RWPE2 (cell line): ENCODE results near the gene SH2B3.
A peak's percentile ranks its signal among the peaks of the same experiment; 100 is the strongest.

ENCODE experiments used
- ATAC-seq: fragments of 200-7000 bp; cut with Tn5 transposase; 3 replicates; pipeline ENCODE4 v1.9.1; 2021; ENCODE audit warnings: low read depth
- DNase-seq: peaks from one replicate; pipeline ENCODE4 v3.0.0-alpha.2; 2020; ENCODE audit warnings: low spot score
- H3K27ac ChIP-seq: fragments of 450-650 bp; 2 replicates; pipeline ENCODE4 v1.5.1; 2017; ENCODE audit warnings: mild to moderate bottlenecking; ENCODE audit not compliant: poor library complexity, severe bottlenecking
- H3K27me3 ChIP-seq: fragments of 250-450 bp; sonication (Bioruptor Pico); 2 replicates; pipeline ENCODE4 v1.5.1; 2021; ENCODE audit warnings: mild to moderate bottlenecking, moderate library complexity; ENCODE audit not compliant: insufficient read depth, poor library complexity, severe bottlenecking
- H3K36me3 ChIP-seq: fragments of 250-450 bp; sonication (Bioruptor Pico); 2 replicates; pipeline ENCODE4 v1.5.1; 2020; ENCODE audit warnings: low read depth, mild to moderate bottlenecking, moderate library complexity
- H3K4me1 ChIP-seq: fragments of 250-450 bp; sonication (Bioruptor Pico); 2 replicates; pipeline ENCODE4 v1.5.1; 2021; ENCODE audit warnings: mild to moderate bottlenecking, moderate library complexity; ENCODE audit not compliant: insufficient read depth, poor library complexity, severe bottlenecking
- H3K4me3 ChIP-seq: fragments of 250-450 bp; sonication (Bioruptor Pico); 2 replicates; pipeline ENCODE4 v1.5.1; 2021; ENCODE audit warnings: mild to moderate bottlenecking, moderate library complexity; ENCODE audit not compliant: severe bottlenecking
- H3K9me3 ChIP-seq: fragments of 250-450 bp; sonication (Bioruptor Pico); 2 replicates; pipeline ENCODE4 v1.5.1; 2021; ENCODE audit warnings: mild to moderate bottlenecking, moderate library complexity; ENCODE audit not compliant: severe bottlenecking
- CTCF ChIP-seq: fragments of 450-650 bp; IDR thresholded peaks from one replicate; pipeline ENCODE4 v1.5.1; 2017; ENCODE audit warnings: mild to moderate bottlenecking, moderate library complexity; ENCODE audit not compliant: poor library complexity, severe bottlenecking

Gene SH2B3

GRCh38 chr12:111366075-111366474, 39.6 kb upstream of the SH2B3 start:
- no peak for ATAC-seq
- Histone ChIP-seq H3K4me1 (peaks cover 12% of the 10 kb centered on the region), H3K27ac (no peak overlapping the region), H3K9me3 (no peaks in the 10 kb centered on the region), H3K4me3 (no peak overlapping the region), H3K36me3 (no peaks in the 10 kb centered on the region), H3K27me3 (no peaks in the 10 kb centered on the region)
- DNase-seq: no peak
- TF ChIP-seq CTCF: no peak

GRCh38 chr12:111366583-111366982, 39.1 kb upstream of the SH2B3 start:
- TF ChIP-seq CTCF: no peak
- Histone ChIP-seq H3K27ac (no peak overlapping the region), H3K36me3 (no peaks in the 10 kb centered on the region), H3K27me3 (no peaks in the 10 kb centered on the region), H3K4me3 (no peak overlapping the region), H3K4me1 (peaks cover 10% of the 10 kb centered on the region), H3K9me3 (no peaks in the 10 kb centered on the region)
- DNase-seq: no peak
- ATAC-seq: no peak

GRCh38 chr12:111367661-111368221, 38.0 kb upstream of the SH2B3 start:
- H3K4me1 ChIP-seq: peaks cover 8% of the 10 kb centered on the region
- H3K4me3 ChIP-seq: peak overlapping the region; percentile 92
- H3K9me3 ChIP-seq: no peaks in the 10 kb centered on the region
- no peaks in the 10 kb centered on the region for H3K27me3 ChIP-seq
- no peaks in the 10 kb centered on the region for H3K36me3 ChIP-seq
- TF ChIP-seq CTCF: no peak
- no peak overlapping the region for H3K27ac ChIP-seq
- DNase-seq (no peak), ATAC-seq (no peak)

GRCh38 chr12:111368291-111368787, 37.4 kb upstream of the SH2B3 start:
- Histone ChIP-seq H3K27ac (no peak overlapping the region), H3K27me3 (no peaks in the 10 kb centered on the region), H3K4me3 (peak overlapping the region; percentile 92), H3K4me1 (peaks cover 8% of the 10 kb centered on the region), H3K36me3 (no peaks in the 10 kb centered on the region), H3K9me3 (no peaks in the 10 kb centered on the region)
- no peak for TF ChIP-seq CTCF
- ATAC-seq (peak; percentile 25), DNase-seq (no peak)

- DNase-seq (peak; percentile 93), ATAC-seq (peak; percentile 94)
- Histone ChIP-seq H3K4me1 (peaks cover 8% of the 10 kb centered on the region), H3K36me3 (no peaks in the 10 kb centered on the region), H3K27ac (no peak within 1 kb of the TSS), H3K4me3 (peak within 1 kb of the TSS; percentile 92), H3K9me3 (no peaks in the 10 kb centered on the region), H3K27me3 (no peaks in the 10 kb centered on the region)
- no peak for TF ChIP-seq CTCF
Observed at GRCh38 chr12:111368788-111369495, 36.8 kb upstream of the SH2B3 start, which contains the start of gene PHETA1. PHETA1 (minus strand) TSS chr12:111369095; CDS start chr12:111363427, 5,668 bp downstream.
